AG10803 (cell line): ENCODE measurements around the gene EPS15.

Experiments used
- DNase-seq: peaks from one replicate; pipeline ENCODE4 v3.0.0; 2010; ENCODE audit warnings: low read depth
- H3K4me3 ChIP-seq: 2 replicates; pipeline ENCODE4 v1.5.1; 2011; ENCODE audit warnings: mild to moderate bottlenecking, low read length, control low read depth
- CTCF ChIP-seq: conservative IDR thresholded peaks from 2 replicates; pipeline ENCODE4 v1.5.1; 2011; ENCODE audit warnings: mild to moderate bottlenecking, low read length, control low read depth, inconsistent platforms

The EPS15 gene

GRCh38 chr1:51349862-51350261 lies 169.2 kb downstream of the EPS15 start:
- no peak for DNase-seq
- no peak overlapping the region for H3K4me3 ChIP-seq
- TF ChIP-seq CTCF: no peak

DNA sequence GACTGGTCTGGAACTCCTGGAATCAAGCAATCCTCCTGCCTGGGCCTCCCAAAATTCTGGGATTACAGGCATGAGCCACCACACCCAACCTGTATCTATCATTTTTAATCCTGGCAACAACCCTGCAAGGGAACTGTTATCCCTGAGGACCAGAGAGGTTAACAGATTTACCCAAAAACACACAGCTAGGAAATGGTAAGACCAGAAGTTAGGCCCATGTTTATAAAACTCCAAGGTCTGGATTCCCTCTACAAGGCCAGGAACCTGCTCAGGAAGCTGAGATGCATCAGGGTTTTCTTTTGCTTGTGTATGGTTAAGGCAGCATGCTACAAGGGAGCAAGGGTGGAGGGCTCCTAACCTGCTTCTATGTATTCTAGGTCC lies 170.9 kb downstream of the EPS15 start:
- no peak for DNase-seq
- TF ChIP-seq CTCF: no peak

GRCh38 chr1:51347398-51348146 lies 171.5 kb downstream of the EPS15 start:
- no peak overlapping the region for H3K4me3 ChIP-seq
- TF ChIP-seq CTCF: no peak
- DNase-seq: no peak

More for the DNA sequence above, 170.9 kb downstream of the EPS15 start:
- no peak overlapping the region for H3K4me3 ChIP-seq

DNA sequence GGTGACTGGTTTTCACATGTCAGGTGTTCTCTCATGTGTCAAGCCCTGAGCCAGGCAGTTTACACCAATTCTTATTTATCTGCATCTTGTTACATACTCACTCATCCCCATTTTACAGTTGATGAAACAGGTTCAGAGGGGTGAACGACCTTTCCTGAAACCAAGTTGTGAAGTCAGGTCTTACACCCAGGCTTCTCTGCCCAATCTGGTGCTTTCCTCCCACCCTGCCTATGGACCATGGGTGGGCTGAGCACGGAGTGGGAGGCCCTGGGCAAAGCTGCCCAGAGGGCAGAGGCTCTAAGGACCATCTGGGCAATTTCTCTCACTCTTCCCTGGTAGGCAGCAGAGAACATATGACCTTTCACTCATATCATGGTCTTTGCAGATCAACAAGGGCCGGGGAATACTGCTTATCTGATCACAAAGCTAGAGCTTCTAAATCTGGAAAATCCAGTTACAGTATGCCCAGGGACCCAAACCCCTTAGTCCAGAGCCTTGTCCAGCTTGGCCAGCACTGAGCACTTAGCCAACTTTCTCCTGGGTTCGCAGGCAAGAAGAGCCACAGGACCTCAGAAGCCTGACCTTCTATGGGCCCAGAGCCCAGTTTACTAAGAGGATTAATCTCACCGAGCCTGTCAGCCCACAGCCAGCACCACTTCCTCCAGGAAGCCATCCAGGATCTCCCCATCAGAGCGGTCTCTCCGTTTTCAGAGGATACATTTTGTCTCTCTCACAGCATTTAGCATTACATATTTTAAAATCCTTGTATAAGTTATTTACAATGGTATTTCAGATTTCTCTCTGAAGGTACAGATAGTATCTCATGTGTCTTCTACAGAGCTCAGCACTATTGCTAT lies 172.8 kb downstream of the EPS15 start:
- H3K4me3 ChIP-seq: no peak overlapping the region
- TF ChIP-seq CTCF: no peak
- DNase-seq: no peak

DNA sequence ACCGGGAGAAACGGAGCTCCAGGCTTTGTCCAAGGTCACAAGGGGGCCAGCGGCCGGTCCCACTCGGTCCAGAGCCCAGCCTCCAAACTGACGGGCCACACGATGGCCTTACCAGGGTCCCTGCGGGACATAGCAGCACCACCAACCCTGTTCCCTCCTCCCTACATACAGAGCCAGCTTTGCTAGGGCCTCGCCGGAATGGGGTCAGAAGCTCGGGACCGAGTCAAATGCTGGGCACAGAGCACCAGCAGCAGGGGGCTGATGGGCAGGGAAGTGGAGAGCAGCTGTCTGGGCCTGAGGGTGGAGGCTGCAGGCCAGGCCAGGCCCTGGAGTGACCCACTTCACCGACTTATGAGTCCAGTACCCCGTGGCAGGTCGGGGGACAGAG lies 173.8 kb downstream of the EPS15 start:
- DNase-seq: no peak
- H3K4me3 ChIP-seq: no peak overlapping the region
- TF ChIP-seq CTCF: no peak

GRCh38 chr1:51344602-51345299 lies 174.3 kb downstream of the EPS15 start:
- no peak for TF ChIP-seq CTCF
- no peak for DNase-seq
- H3K4me3 ChIP-seq: no peak overlapping the region

GRCh38 chr1:51344276-51344601 lies 174.8 kb downstream of the EPS15 start:
- DNase-seq: no peak
- TF ChIP-seq CTCF: no peak
- H3K4me3 ChIP-seq: no peak overlapping the region
